HG03565 (cell line): ENCODE results near the gene COL6A1.
"Not testable (repeated sequence)": the region's sequence is repeated elsewhere in the genome, so short reads cannot be mapped to it uniquely, and the experiment has no call there.

Experiments
- ATAC-seq: cut with Tn5 transposase; IDR thresholded peaks from one replicate; pipeline ENCODE4 v1.9.1; 2021; ENCODE audit warnings: mild to moderate bottlenecking, moderate library complexity; ENCODE audit not compliant: unreplicated experiment

COL6A1 gene

GRCh38 chr21:45964649-45965048, 16.9 kb upstream of the COL6A1 start:
- no peak for ATAC-seq

- ATAC-seq = no peak
Measured at GRCh38 chr21:45965084-45965809, 16.3 kb upstream of the COL6A1 start.

DNA sequence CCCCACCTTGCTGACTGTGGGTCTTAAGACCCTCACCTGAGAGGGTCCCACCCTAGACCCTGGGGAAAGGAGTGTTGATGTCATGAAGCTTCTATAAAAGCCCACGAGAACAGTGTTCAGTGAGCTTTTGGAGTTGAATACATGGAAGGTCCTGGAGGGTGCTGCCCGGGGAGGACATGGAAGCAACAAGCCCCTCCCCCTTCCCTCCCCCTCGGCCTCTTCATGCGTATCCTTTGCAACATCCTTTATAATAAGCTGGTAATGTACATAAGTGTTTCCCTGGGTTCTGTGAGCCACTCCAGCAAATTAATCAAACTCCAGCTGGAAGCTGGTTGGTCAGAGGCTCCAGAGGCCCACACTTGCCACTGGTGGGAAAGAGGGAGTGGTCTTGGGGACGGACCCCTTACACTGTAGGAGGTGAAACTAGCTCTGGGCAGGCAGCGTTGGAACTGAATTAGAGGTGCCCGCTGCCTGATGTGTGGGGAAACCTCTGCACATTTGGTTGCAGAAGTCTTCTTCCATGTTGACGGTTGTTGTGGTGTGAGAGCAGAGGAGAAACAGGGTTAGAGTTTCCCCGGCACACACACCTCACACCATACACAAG, 14.7 kb upstream of the COL6A1 start:
- no peak for ATAC-seq

GRCh38 chr21:45969921-45970673, 11.5 kb upstream of the COL6A1 start:
- no peak for ATAC-seq

- ATAC-seq = no peak
Measured at GRCh38 chr21:45970674-45971615, 10.6 kb upstream of the COL6A1 start.

GRCh38 chr21:45971616-45972352, 9.8 kb upstream of the COL6A1 start:
- ATAC-seq = no peak

DNA sequence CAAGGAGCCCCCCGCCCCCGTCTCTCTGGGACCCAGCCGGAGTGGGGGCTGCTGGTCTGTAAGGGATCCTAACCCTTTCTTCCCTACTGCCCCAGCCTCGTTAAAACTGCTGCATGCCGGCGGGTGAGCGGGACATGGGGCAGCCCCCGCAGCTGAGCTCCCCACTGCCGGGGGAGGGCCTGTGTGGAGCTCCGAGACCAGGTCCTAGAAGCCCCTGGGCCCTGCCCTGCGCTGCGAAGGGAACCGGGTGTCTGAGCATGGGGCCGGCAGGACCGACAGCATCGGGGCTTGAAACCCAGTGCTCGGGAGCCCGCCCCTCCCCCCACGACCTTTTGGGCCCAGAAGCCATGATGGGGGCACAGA, 9.2 kb upstream of the COL6A1 start:
- no peak for ATAC-seq

DNA sequence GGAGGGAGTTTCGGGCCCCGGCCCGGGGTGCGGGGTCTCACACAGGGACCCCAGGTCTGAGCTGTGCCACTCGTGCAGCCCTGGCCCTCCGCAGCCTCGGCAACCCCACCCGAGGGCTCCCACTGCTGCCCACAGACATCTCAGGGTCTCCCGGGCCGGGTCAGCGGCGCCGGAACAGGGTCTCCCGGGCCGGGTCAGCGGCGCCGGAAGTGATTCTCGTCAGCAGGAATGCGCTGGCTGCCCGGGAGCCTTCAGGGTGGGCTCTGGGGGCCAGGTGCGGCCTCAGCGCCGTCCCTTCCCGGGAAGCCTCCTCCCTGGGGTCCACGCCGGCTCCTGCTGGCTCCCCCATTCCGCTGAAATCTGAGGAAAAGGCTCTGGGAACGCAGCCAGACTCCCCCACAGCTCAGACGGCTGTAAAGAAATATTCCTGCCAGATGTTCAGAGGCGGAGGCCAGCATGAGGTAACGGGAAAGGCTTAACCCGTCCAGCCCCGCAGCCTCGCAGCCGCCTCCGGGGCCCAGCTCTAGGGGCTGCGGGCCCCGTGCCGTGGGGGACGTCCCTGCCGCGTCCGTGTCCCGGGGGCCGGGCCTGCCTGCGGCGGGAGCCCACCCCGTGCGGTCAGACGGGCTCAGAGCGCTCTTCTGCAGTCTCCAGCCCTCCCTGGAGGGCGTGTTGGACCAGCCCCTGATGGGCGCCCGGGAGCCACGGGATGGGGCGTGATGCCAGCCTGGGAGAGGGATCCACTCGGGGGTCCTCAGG, 8.7 kb upstream of the COL6A1 start:
- ATAC-seq = no peak

DNA sequence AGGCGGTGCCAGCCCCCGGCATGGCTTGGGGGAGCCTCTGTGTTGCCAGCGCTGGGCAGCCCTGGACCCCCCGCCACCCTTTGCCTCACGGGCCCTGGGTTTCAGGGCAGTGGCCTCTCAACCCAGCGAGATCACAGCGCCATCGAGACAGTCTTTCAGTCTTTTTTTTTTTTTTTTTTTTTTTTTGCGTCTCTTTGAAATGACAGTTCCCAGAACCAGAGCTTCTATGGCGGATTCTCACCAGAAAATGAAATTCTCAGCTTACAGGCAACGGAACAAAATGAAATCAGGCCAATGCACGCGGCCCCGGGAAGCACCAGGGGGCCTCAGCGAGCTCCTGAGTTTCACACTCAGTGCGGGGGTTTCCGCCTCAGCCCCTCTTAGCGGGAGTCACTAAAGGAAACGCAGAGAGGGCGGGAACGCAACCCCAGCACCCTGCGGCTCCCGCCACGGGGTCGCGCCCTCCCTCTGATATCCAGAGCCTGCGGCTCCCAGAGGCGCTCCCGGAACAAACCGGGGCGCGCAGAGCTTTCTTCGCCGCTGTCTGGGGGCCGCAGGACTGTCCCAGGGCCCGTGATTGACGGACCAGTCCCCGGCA, 8.0 kb upstream of the COL6A1 start:
- ATAC-seq = no peak

DNA sequence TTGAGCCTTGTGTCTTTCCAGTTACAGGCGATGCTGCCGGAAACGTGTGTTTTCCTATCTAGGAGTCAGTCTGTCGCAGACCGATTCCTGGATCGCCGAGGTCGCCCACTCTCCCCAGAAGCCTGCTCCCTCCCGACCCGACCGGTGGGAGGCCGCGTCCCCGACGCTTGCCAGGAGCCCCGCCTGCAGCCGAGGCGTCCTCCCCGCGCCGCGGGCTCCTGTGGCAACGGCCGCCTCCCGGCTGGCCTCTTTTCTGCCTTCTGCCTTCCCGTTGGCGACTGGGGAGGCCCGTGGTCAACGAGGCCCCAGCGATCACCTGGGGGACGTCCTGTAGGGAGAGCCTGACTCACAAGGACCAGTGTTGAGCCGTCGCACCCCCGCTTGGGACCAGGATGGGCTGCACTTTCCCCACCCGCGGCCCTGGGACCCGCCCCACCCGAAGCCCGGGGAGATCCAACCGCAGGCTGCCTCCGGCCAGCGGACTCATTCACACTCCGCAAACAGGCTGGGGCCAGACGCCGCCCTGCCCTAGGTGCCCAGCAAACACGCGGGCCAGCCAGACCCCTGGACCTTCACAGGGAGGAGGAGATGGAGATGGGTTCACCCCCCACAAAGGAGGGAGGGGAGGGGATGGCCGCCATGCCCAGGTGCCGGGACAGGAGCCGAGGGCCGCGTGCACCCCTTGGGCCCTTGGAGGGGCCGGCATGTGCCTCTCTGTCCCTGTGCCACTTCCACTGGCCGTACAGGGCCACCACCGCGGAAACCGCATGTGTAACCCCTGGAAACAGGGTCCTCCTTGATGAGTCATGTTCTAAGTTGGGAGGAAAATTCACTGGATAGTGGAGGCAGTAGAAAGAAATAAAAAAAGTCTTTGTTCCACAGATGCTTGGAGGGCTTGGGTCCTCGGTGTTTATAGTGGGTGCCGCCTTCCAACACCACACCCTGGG, 7.2 kb upstream of the COL6A1 start:
- no peak for ATAC-seq

DNA sequence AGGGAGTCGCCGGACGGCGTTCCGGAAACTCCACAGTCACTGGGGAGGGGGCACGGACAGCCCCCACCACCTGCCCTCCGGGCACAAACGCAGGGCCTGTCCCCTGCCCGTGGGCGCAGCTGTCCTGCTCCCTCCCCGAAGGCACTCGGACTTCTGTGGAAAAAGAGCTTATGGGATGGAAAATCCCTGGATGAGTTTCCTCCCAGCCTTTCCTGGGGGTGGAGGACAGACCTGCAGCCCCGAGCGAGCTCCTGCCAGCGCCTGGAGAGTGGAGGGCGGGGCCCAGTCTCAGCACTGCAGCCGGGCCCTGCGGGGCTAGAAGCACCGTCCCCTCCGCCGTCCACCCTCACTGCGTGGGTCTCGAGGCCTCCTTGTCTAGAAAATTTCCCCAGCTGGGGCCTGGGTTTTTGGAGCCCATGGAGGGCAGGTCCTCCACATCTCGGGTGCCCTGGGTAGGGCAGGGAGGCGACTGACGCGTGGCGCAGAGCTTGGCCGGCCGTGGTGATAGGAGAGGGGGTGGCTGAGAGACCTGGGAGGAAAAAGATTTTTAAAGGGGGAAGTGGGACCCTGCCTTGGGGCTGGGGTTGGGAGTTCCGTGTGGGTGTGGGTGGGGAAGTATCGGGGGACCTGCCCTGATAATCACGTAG, 6.4 kb upstream of the COL6A1 start:
- ATAC-seq = no peak

- ATAC-seq = not testable (repeated sequence)
Measured at GRCh38 chr21:45975667-45976409, 5.7 kb upstream of the COL6A1 start.

GRCh38 chr21:45976701-45977311, 4.8 kb upstream of the COL6A1 start:
- no peak for ATAC-seq

- ATAC-seq = no peak
Measured at GRCh38 chr21:45977396-45977795, 4.2 kb upstream of the COL6A1 start.

DNA sequence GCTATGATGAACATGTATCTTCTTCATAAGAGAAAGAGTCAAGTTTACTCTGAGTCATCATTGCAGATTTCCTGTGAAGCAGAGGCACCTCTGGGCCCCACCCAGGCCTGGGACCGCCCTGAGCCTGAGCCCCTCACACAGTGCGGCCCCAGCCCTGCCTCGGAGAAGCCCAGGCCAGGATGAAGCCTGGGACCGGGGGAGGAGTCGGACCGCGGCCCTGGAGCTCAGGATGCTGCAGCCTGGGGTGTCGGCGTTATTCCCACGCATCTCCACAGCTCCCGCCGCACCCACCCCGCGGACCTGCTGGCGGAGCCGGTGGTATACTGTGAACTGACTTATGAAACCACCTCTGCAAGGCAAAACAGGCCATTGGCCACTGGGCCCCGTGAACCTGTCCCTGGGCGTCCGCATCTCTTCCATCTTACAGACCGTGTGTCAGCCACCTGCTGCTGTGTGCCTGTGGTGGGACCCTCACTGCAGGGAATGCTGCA, 2.4 kb upstream of the COL6A1 start:
- ATAC-seq = no peak

GRCh38 chr21:45979651-45980050, 1.9 kb upstream of the COL6A1 start:
- ATAC-seq = no peak
